ENCODE results near the gene SHROOM4. TPM values are rescaled to one million over a fixed set of nuclear protein-coding genes. Genes with fewer than 3 reads are reported as not detected.
A peak's percentile ranks its signal among the peaks of the same experiment; 100 is the strongest.

The SHROOM4 gene
- total RNA-seq, 1 donor from 2014 or later, result 43.5 TPM

- ATAC-seq, result no peak
- DNase-seq, result no peak
- Histone ChIP-seq H3K9me3 (no peaks in the 10 kb centered on the region), H3K4me3 (no peak overlapping the region), H3K27ac (no peak overlapping the region), H3K36me3 (no peaks in the 10 kb centered on the region), H3K27me3 (no peaks in the 10 kb centered on the region), H3K4me1 (no peaks in the 10 kb centered on the region)
- TF ChIP-seq, protein P1, sequence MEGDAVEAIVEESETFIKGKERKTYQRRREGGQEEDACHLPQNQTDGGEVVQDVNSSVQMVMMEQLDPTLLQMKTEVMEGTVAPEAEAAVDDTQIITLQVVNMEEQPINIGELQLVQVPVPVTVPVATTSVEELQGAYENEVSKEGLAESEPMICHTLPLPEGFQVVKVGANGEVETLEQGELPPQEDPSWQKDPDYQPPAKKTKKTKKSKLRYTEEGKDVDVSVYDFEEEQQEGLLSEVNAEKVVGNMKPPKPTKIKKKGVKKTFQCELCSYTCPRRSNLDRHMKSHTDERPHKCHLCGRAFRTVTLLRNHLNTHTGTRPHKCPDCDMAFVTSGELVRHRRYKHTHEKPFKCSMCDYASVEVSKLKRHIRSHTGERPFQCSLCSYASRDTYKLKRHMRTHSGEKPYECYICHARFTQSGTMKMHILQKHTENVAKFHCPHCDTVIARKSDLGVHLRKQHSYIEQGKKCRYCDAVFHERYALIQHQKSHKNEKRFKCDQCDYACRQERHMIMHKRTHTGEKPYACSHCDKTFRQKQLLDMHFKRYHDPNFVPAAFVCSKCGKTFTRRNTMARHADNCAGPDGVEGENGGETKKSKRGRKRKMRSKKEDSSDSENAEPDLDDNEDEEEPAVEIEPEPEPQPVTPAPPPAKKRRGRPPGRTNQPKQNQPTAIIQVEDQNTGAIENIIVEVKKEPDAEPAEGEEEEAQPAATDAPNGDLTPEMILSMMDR (IDR thresholded peaks at IDR 0.05), result no peak
- intact Hi-C loops (cut with DNase I), result no loop called here
Measured at GRCh38 chrX:50609796-50610195, 204.2 kb downstream of the SHROOM4 start.

DNA sequence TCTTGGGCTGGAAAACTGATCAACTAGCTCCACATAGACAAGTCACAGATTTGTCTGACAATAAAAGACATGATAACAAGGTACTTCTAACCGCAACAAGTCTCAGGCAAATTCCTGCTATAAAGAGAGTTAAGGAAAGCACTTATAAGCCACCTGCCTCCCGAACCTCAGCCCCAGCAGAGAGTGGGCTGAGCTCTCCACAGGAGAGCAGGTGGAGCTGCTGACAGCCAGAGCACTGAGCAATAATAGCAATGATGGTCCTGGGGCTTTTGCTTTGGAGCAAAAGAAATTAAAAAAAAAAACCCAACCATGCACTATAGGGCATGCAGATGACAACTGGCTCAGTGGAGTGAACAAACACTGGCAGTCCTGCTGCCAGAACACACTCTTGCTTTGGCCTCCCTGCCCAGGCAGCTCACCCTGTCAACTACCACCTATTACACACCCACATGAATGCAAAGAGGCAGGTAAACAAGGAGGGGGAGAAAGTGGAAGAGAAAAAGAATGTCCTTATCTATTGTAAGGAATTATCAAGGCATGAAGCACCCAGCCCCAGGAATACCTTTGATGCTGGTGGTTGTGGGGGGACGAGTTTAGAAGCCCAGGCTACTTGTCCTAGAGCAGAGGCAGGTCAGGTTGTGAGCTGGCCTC is 207.6 kb downstream of the SHROOM4 start:
- intact Hi-C loops (cut with DNase I), result no loop called here
- TF ChIP-seq, protein P1 (IDR thresholded peaks at IDR 0.05), result no peak
- Histone ChIP-seq H3K27ac (no peak overlapping the region), H3K36me3 (no peaks in the 10 kb centered on the region), H3K27me3 (no peaks in the 10 kb centered on the region), H3K4me3 (no peak overlapping the region), H3K4me1 (no peaks in the 10 kb centered on the region), H3K9me3 (no peaks in the 10 kb centered on the region)
- DNase-seq, result no peak
- peak; percentile 24 for ATAC-seq

DNA sequence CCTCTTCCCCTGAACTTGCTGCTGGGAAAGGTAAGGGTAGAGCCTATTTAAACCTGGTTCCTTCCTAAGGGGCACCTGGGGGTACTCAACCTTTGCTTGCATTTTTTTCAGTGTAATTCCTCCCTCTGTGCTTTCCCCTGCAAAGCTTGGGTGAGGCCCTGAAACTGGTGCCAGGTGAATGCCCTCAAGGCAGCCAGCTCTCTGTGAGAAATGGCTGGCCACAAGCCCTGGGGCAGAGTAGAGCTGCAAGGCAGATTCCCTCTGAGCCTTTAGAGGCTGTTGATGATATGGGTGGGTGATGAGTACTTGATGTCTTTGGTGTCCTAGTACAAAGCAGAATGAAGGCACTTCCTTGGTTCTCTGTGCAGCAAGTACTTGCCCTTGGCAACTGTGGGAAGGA is 217.9 kb downstream of the SHROOM4 start:
- intact Hi-C loops (cut with DNase I), result no loop called here

DNA sequence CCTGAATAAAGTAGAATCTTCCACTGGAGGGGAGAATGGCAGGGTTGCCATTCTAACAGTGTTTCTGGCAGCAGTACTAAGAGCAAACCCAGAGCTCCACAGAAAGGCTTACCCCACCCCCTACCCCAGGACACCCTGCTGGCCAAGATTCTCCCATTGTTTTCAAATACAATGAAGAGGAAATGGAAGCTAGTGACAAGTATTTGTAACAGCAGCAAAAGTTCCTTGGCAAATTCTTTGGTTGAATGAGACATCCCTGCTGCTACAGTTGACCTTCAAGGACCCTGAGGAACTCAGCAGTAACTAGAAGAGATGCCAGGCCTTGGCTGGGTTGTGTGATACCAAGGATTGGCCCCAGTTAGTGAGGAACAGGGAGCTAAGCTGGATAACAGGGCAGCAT is 219.2 kb downstream of the SHROOM4 start:
- TF ChIP-seq, protein P1 (IDR thresholded peaks at IDR 0.05), result no peak
- no peak overlapping the region for H3K4me3 ChIP-seq
- no peaks in the 10 kb centered on the region for H3K27me3 ChIP-seq
- H3K36me3 ChIP-seq, result no peaks in the 10 kb centered on the region
- no peak for DNase-seq
- no peak overlapping the region for H3K27ac ChIP-seq
- no peak for ATAC-seq
- intact Hi-C loops (cut with DNase I), result no loop called here
- H3K9me3 ChIP-seq, result no peaks in the 10 kb centered on the region
- no peaks in the 10 kb centered on the region for H3K4me1 ChIP-seq

More for the DNA sequence above, 217.9 kb downstream of the SHROOM4 start:
- ATAC-seq (no peak), DNase-seq (no peak)
- Histone ChIP-seq H3K36me3 (no peaks in the 10 kb centered on the region), H3K27ac (no peak overlapping the region), H3K4me3 (no peak overlapping the region), H3K27me3 (no peaks in the 10 kb centered on the region), H3K9me3 (no peaks in the 10 kb centered on the region), H3K4me1 (no peaks in the 10 kb centered on the region)
- TF ChIP-seq, protein P1 (IDR thresholded peaks at IDR 0.05), result no peak

- intact Hi-C loops (cut with DNase I), result no loop called here
- no peaks in the 10 kb centered on the region for H3K9me3 ChIP-seq
- no peaks in the 10 kb centered on the region for H3K4me1 ChIP-seq
- no peak overlapping the region for H3K27ac ChIP-seq
- H3K27me3 ChIP-seq, result no peaks in the 10 kb centered on the region
- ATAC-seq (no peak), DNase-seq (no peak)
- no peaks in the 10 kb centered on the region for H3K36me3 ChIP-seq
- TF ChIP-seq, protein P1 (IDR thresholded peaks at IDR 0.05), result no peak
- no peak overlapping the region for H3K4me3 ChIP-seq
Measured at GRCh38 chrX:50586980-50587379, 227.0 kb downstream of the SHROOM4 start.

DNA sequence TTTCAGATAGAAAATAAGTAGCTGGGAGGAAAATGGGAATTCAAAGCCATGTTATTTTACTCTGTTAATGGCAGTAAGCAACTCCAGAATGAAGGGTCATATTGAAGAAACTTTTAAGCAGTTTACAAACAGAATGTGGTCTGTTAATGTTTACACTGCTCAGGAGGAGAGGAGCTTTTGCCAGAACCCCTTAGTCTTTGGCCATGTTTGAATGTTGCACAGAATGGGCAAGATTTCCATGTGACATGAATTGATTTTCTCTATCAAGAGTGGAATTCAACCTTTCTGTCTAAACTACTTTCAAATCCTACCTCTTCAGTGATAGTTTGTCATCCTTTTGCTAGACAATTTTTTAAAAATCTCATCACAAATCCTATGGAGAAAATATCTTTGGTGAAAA is 227.6 kb downstream of the SHROOM4 start:
- TF ChIP-seq, protein P1 (IDR thresholded peaks at IDR 0.05), result no peak
- H3K4me3 ChIP-seq, result no peak overlapping the region
- intact Hi-C loops (cut with DNase I), result no loop called here
- DNase-seq, result no peak
- no peak overlapping the region for H3K27ac ChIP-seq
- ATAC-seq, result no peak
- no peaks in the 10 kb centered on the region for H3K36me3 ChIP-seq
- H3K27me3 ChIP-seq, result no peaks in the 10 kb centered on the region
- H3K4me1 ChIP-seq, result no peaks in the 10 kb centered on the region
- H3K9me3 ChIP-seq, result no peaks in the 10 kb centered on the region

All from upper lobe of right lung (tissue), 1 donor.